GM23248 (cell line): Measurements from ENCODE around the gene C10orf90. TPM values are rescaled to one million over a fixed set of nuclear protein-coding genes. Genes with fewer than 3 reads are reported as not detected.

Experiments used
- DNase-seq: peaks from one replicate; pipeline ENCODE4 v3.0.0-alpha.2; 2015
- H2AFZ ChIP-seq: fragments of 200-600 bp; sonication (generic); 2 replicates; pipeline ENCODE4 v1.6.1; 2016; ENCODE audit warnings: antibody characterized with exemption
- H3F3A ChIP-seq: fragments of 200-600 bp; sonication (generic); 2 replicates; pipeline ENCODE4 v1.6.1; 2016; ENCODE audit warnings: mild to moderate bottlenecking, antibody characterized with exemption, mixed run types; ENCODE audit not compliant: insufficient read depth
- H3K27ac ChIP-seq: fragments of 200-600 bp; sonication (generic); 2 replicates; pipeline ENCODE4 v1.5.1; 2016; ENCODE audit warnings: mild to moderate bottlenecking
- H3K27me3 ChIP-seq: fragments of 200-600 bp; sonication (generic); replicated peaks from 2 replicates; pipeline ENCODE4 v1.6.1; 2016; ENCODE audit warnings: mild to moderate bottlenecking; ENCODE audit not compliant: insufficient read depth
- H3K36me3 ChIP-seq: fragments of 200-600 bp; sonication (generic); 2 replicates; pipeline ENCODE4 v1.6.1; 2016; ENCODE audit warnings: low read depth, mild to moderate bottlenecking
- H3K4me1 ChIP-seq: fragments of 200-600 bp; sonication (generic); 2 replicates; pipeline ENCODE4 v1.6.1; 2016; ENCODE audit warnings: mild to moderate bottlenecking; ENCODE audit not compliant: insufficient read depth
- H3K4me2 ChIP-seq: fragments of 200-600 bp; sonication (generic); one replicate; pipeline ENCODE4 v1.6.1; 2016; ENCODE audit warnings: mild to moderate bottlenecking; ENCODE audit not compliant: unreplicated experiment
- H3K4me3 ChIP-seq: fragments of 200-600 bp; sonication (generic); 2 replicates; pipeline ENCODE4 v1.5.1; 2016; ENCODE audit warnings: mild to moderate bottlenecking
- H3K79me2 ChIP-seq: fragments of 200-600 bp; sonication (generic); 2 replicates; pipeline ENCODE4 v1.6.1; 2016; ENCODE audit warnings: mild to moderate bottlenecking; ENCODE audit not compliant: insufficient read depth
- H3K9ac ChIP-seq: fragments of 200-600 bp; sonication (generic); 2 replicates; pipeline ENCODE4 v1.6.1; 2016; ENCODE audit warnings: mild to moderate bottlenecking
- H3K9me2 ChIP-seq: fragments of 200-600 bp; sonication (generic); 2 replicates; pipeline ENCODE4 v1.6.1; 2016; ENCODE audit warnings: mixed run types, mild to moderate bottlenecking, moderate library complexity; ENCODE audit not compliant: insufficient read depth
- H3K9me3 ChIP-seq: fragments of 200-600 bp; sonication (generic); one replicate; pipeline ENCODE4 v1.6.1; 2017; ENCODE audit warnings: low read depth
- H4K20me1 ChIP-seq: fragments of 200-600 bp; sonication (generic); 2 replicates; pipeline ENCODE4 v1.6.0; 2016; ENCODE audit not compliant: insufficient read depth
- EZH2 ChIP-seq: fragments of 200-600 bp; sonication (generic); IDR thresholded peaks from 2 replicates; pipeline ENCODE4 v1.6.1; 2018; ENCODE audit warnings: antibody characterized with exemption, mild to moderate bottlenecking; ENCODE audit not compliant: insufficient read depth, poor library complexity, severe bottlenecking
- EZH2phosphoT487 ChIP-seq: fragments of 200-600 bp; sonication (generic); IDR thresholded peaks from 2 replicates; pipeline ENCODE4 v1.6.1; 2018; ENCODE audit warnings: antibody characterized with exemption, moderate library complexity, mild to moderate bottlenecking, low read depth; ENCODE audit not compliant: insufficient read depth
- WGBS, 2 experiments: methylation state at CpG; one replicate each; pipeline ENCODE4 v1.1.6; 2015 to 2017; ENCODE audit warnings: low lambda C conversion rate in 2 of 2, low coverage in 1 of 2; ENCODE audit errors: missing lambda C conversion rate in 2 of 2; 5-methylcytosine and 5-hydroxymethylcytosine counted together
- in situ Hi-C: fragments of 300-500 bp; cut with MboI; formaldehyde crosslinking; loops from 2 replicates; pipeline ENCODE4 v1.15.0; 2020
- polyA plus RNA-seq: library from polyadenylated mRNA; unstranded; fragments of >200 nt; fragmentation: Nextera tagmentation; extraction: Ambion mirVana; gene quantifications from 2 replicates; pipeline ENCODE4 v1.2.1, GENCODE V29; 2016
- total RNA-seq: library from RNA; depleted of rRNA; stranded (reverse); fragments of >200 nt; shearing (Covaris generic); gene quantifications from 2 replicates; pipeline ENCODE4 v1.2.3, GENCODE V29; 2014

The C10orf90 gene
- total and polyA plus RNA-seq, 2 experiments from 2014 or later: 0.22 to 0.71 TPM

DNA sequence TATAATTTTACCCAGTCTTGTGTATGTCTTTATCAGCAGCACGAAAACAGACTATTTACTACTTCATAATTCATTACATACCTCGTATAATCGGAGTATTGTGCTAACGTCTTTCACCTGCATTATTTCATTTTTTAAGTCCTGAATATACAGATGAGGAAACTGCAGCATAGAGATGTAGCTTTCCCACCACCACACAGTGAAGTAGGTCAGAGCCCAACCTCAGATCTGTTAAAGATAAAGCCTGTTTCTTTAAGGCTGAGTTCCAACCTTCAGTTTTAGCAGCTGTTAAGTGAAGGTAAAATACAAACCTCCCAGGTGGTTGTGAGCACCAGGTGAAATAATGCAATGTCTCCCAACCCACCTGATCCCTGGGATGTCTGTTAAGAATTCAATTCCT lies 280.2 kb downstream of the C10orf90 start:
- Histone ChIP-seq H3K27ac (peak overlapping the region; percentile 57), H3K4me1 (peaks cover 26% of the 10 kb centered on the region), H3K9me2 (no peaks in the 10 kb centered on the region), H4K20me1 (no peaks in the 10 kb centered on the region), H3K9ac (peak overlapping the region; percentile 45; the same call in 1 of the 2 replicates), H3K36me3 (no peaks in the 10 kb centered on the region; the same call in 1 of the 2 replicates), H3K9me3 (no peaks in the 10 kb centered on the region), H3F3A (peaks cover 39% of the 10 kb centered on the region), H3K4me3 (no peak overlapping the region), H3K79me2 (peaks cover 21% of the 10 kb centered on the region), H3K27me3 (no peaks in the 10 kb centered on the region), H3K4me2 (no peak overlapping the region), H2AFZ (no peak overlapping the region)
- in situ Hi-C loops: no loop called here
- WGBS, 2 experiments: 95 to 100% methylated on average over 4 of the region's 4 CpGs
- TF ChIP-seq EZH2phosphoT487 (no peak), EZH2 (no peak)
- DNase-seq: no peak

DNA sequence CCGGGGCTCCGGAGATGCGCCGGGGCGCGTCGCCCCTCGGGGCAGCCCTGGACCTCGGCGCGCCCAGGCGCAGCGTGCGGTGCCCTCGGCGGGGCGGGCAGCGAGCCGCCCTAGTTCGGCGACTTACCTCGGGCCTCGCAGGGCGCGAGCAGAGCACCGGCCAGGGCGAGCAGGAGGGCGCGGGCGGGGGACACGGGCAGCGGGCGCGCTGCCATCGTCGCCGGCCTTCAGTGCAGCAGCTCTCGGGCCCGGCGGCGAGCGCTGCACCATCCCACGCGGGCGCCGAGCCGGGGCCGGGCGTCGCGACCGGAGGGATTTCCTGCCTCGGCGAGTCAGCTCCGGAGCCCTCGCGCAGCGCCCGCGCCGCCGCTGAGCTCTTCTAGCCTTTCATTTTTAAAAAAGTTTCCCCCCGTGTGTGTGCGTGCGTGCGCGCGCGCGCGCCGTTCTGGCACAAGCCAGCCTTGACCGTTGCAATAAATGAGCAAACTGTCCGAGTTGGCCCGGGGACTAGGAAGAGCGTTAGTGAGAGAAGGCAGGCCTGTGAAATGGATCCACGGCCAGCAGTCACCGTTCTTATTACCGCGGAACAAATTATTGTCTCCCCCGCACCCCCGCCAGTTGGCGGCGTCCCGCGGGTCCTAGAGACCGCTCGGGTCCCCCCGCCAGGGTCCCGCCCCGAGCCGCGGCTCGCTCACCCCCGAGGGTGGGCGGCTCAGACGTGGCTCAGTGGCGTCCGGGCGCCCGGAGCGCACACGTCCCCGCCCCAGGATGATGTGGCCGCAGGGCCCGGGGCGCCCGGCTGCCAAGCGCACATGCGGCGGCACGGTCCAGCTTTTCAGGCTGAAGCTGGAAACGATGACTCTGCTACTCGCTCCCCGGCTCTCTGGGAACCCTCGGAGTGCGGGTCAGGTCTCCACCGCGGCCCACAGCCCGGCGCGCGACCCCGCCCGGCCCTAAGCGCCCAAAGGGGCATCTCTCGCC lies 282.3 kb downstream of the C10orf90 start, which contains the start of gene ADAM12:
TSS of gene ADAM12 (minus strand) at position 547 of the 981 bp plus-strand sequence. CDS start at position 215, 332 bp downstream.
- Histone ChIP-seq H4K20me1 (no peaks in the 10 kb centered on the region), H3F3A (peaks cover 58% of the 10 kb centered on the region), H3K36me3 (peaks cover 1% of the 10 kb centered on the region; the same call in 1 of the 2 replicates), H3K27me3 (no peaks in the 10 kb centered on the region), H3K9ac (peak within 1 kb of the TSS; percentile 86), H3K4me1 (peaks cover 47% of the 10 kb centered on the region), H3K4me2 (peak within 1 kb of the TSS; percentile 94), H3K27ac (peak within 1 kb of the TSS; percentile 71), H3K9me2 (no peaks in the 10 kb centered on the region), H2AFZ (peak within 1 kb of the TSS; percentile 64), H3K79me2 (peaks cover 40% of the 10 kb centered on the region), H3K9me3 (no peaks in the 10 kb centered on the region), H3K4me3 (peak within 1 kb of the TSS; percentile 88)
- peak; percentile 86 for DNase-seq
- 10 to 14% methylated on average over 77 to 98 of the region's 127 CpGs for WGBS, 2 experiments
- TF ChIP-seq EZH2 (no peak), EZH2phosphoT487 (no peak)
- in situ Hi-C loops: loop anchor here (10.0 kb wide), 1 partner anchor 403 kb away; no protein-coding TSS in a partner anchor

DNA sequence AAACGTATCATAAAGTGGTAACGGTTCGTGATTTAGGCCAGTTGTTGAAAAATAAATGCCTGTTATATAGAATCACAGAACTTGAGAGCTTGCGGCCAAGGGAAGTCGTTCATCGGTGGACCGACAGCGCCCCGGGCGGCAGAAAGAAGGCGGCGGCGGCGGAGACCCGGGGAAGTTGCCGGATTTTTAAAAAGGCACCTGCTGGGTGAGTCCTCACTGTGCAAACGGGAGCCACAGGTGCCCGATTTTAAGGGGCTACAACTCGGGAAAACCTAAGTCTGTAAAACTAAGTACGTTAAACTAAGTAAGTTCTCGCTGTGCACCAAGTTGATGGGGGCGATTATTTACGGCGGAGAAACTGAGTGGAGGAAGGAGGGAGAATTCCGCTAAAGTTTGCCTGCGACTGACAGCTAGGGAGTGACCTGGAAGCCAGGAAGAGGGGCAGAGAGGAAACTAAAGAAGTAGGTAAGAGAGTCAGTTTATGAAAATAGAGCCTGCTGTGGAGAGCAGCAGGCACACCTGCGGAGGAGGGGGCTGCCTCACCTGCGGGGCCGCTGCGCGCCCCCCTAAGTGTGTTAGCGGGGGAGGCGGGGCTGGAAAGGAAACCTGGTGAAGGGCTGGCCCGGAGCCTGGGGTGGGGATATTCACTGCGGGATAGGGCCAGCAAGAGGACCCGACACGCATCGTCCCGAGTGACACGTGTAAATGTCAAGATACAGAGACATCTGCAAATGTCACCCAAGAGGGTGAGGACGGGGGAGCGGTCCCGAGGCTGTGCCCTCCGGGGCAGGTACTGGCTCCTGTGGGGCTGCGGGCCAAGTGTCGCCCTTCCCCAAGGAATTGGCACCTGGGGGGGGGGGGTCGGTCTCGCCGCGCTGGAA lies 283.2 kb downstream of the C10orf90 start:
- Histone ChIP-seq H3F3A (peaks cover 62% of the 10 kb centered on the region), H3K9me3 (no peaks in the 10 kb centered on the region), H4K20me1 (no peaks in the 10 kb centered on the region), H3K36me3 (peaks cover 4% of the 10 kb centered on the region; the same call in 1 of the 2 replicates), H3K27ac (peak overlapping the region; percentile 71), H3K27me3 (no peaks in the 10 kb centered on the region), H3K4me3 (peak overlapping the region; percentile 88), H2AFZ (peak overlapping the region; percentile 64), H3K9me2 (no peaks in the 10 kb centered on the region), H3K4me1 (peaks cover 48% of the 10 kb centered on the region), H3K79me2 (peaks cover 49% of the 10 kb centered on the region), H3K9ac (peak overlapping the region; percentile 86), H3K4me2 (peak overlapping the region; percentile 94)
- no peak for TF ChIP-seq EZH2
- TF ChIP-seq EZH2phosphoT487: no peak
- WGBS, 2 experiments: 1% methylated on average over 43 to 45 of the region's 50 CpGs
- DNase-seq: peak; percentile 93
- in situ Hi-C loops: loop anchor here (10.0 kb wide), 1 partner anchor 402 kb away; no protein-coding TSS in a partner anchor
